GM12872 (cell line): ENCODE data around the gene RPS6KA2.

Source experiments
- TF ChIP-seq, protein P1 (sequence below): IDR thresholded peaks from 3 replicates; pipeline ENCODE4 v1.5.1; 2011; ENCODE audit warnings: low read depth, mild to moderate bottlenecking, low read length, moderate library complexity; ENCODE audit not compliant: insufficient read depth

RPS6KA2 gene

DNA sequence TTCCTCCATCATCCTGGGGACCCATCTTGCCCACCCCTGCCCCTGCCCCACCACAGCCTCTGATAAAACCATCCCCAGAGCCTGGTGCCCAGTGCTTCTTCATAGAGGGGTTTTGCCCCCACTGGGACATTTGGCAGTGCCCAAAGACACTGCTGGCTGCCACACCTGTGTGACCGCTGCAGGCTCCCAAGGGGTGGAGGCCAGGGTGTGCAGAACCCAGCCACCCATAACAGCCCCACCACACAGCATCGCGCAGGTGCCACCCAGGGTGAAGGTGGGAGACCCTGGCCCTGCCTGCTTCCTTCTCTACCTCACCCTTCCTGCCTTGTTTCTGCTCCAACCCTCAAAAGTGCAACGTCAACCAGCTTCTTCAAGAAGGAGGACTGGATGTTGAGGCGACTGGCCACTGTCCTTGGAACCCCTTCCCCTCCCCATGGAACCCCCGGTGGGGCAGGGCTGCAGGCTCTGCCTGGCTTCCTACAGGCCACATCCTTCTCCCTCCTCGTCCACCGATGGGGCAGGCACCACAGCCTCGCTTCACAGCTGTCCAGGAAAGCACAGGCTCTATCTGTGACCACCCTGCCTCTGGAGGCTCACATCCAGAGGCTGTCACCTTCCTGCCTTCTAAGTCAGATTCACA lies 165.1 kb downstream of the RPS6KA2 start:
- TF ChIP-seq, protein P1, sequence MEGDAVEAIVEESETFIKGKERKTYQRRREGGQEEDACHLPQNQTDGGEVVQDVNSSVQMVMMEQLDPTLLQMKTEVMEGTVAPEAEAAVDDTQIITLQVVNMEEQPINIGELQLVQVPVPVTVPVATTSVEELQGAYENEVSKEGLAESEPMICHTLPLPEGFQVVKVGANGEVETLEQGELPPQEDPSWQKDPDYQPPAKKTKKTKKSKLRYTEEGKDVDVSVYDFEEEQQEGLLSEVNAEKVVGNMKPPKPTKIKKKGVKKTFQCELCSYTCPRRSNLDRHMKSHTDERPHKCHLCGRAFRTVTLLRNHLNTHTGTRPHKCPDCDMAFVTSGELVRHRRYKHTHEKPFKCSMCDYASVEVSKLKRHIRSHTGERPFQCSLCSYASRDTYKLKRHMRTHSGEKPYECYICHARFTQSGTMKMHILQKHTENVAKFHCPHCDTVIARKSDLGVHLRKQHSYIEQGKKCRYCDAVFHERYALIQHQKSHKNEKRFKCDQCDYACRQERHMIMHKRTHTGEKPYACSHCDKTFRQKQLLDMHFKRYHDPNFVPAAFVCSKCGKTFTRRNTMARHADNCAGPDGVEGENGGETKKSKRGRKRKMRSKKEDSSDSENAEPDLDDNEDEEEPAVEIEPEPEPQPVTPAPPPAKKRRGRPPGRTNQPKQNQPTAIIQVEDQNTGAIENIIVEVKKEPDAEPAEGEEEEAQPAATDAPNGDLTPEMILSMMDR, result no peak

DNA sequence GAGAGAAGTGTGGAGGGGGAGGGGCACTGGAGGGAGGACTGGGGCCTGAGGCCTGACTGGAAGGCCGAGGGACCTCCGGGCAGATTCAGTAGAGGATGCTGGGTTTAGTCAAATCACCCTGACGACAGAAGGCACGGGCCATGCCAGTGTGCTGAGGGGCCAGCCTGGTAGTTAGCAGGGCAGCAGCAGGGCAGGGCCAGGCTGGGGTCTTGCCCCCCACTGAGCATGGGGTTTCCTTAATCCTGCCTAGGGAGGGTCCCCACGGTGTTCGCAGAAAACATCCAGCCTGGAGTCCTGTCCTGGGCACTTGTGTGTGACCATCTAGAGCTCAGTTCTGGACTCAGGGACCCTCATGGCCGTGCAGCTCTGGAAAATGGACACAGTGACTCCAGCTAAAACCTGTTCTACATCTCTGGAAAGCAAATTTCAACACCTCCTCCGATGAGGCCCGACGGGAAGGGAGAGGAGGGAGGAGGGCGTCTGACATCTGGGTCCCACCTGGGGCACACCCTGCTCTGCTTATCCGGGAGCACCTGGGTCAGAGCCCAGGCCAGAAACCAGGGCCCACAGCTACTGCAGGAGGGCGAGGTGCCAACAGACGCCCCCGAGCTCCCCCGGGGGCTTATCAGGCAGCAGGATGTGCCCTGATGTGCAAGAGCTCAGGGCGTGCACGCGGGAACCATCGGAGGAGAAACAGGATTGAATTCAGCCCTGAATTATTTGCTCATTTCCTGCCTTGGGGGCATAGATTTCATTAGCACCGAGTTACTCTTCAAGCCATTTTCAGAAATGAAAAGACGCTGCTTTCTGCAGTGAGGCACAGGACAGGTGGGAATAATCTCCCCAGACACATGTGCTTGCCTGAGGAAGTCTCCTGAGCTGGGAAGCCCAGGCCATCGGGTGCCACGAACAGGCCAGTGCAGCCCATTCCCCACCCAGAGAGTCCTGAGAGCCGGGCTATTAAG lies 166.3 kb downstream of the RPS6KA2 start:
- TF ChIP-seq, protein P1, result no peak

DNA sequence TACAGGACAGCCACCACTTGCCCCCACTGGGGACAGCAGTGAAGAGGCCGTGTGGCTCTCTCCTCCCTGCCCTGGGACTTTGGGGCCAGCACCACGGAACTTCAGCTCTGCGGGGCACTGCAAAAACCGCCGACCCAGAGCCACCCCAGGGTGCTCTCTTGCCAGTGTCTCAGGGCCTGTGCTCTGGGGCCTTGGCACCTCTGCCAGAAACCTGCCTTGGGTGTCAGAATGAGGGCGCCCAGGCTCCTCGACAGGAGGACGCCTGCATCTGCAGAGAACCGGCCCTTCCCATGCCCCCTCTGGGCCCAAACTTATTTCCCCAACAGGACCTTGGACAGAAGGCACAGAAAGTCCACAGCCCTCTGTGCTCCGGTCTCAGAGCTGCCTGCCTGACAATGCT lies 167.1 kb downstream of the RPS6KA2 start:
- TF ChIP-seq, protein P1, result no peak

DNA sequence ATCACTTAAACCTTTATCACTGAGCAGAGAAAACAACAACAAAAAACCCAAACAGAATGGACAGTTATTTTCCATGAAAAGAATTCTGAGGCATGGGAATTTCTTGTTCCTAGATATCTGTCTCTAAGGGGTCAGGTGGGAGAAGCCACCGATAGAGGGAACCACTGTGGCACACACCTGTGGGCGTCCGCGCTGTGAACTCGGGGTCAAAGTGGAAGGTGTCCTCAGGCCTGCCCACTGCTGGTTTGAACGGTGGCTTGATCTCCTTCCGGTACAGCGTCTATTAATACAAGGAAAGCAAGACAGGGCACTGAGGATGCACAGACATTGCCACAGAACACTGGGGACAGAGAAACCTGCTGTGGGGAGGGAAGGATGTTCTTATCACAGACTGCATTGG lies 167.8 kb downstream of the RPS6KA2 start:
- TF ChIP-seq, protein P1, result no peak

DNA sequence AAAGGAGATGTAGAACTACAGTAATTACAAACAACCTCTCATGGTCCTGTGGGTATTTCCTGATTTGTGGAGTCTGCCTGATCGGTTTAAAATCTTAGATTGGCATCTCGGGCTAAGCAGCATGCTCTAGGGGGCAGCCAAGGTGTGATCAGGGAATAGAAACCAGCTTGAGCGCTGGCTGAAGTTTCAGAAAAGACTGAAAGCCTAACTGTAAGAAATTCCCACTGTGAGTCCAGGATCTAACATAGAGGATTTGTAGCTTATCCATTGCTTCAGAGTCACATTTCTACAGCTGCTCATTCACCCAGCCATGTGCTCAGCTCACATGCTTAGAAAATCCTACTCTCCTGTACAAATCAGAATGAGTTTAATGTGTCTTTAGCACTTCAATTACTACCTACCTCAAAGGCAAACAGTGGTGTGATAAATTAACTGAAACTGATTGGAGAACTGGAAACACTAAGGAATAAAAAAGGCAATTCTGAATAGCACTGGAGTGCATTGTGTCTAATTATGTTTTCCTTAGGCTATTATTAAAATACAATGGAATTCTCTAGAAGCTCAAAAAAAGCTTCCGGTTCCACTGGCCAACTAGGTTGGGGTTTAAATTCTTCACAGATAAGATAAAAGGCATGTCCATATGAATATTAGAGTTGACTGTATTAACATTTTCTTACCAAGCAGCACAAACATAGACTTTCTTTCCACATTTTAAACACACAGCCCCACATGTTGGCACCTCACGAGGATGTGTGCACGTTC lies 170.5 kb downstream of the RPS6KA2 start:
- TF ChIP-seq, protein P1, result peak; percentile 57

DNA sequence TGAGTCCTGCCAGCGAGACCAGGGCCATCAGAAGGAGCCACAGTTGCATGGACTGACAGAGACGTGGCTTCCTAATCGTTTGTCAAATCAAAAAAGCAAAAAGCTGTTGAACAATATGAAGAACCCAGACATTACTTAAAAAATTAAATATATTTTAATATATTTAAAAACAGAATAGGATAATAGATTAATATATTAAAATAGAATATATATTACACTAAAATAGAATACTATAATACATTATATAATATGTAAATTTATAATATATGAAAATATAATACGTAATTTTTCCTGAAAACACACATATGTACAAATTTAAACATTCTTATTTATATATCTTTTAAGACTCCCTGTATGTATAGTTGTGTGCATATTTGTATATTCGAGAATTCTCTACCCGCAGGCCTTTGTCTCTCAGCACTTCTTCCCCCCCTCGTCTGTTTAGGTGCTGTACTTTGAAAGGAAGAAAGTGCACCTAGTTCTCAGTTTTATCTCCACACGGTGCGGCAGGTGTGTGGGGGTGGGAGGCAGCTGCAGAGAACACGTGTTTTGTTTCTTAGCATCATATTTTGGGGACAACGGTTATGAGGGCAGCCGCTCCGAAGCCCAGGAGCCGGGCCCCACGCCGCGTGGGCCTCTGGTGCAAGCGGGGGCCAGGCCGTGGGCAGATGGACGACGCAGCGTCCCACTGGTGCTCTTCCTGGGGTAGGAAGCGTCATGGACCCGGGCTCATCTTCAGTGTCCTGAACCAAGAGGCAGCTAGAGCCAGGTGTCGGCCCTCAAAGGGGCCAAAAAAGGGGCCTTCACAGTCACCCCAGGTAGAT lies 172.1 kb downstream of the RPS6KA2 start:
- TF ChIP-seq, protein P1, result no peak
